H1 (cell line): Measurements from ENCODE around the gene NMUR1. TPM values are rescaled to one million over a fixed set of nuclear protein-coding genes. Genes with fewer than 3 reads are reported as not detected.
A peak's percentile ranks its signal among the peaks of the same experiment; 100 is the strongest.

Experiments used
- CTCF ChIA-PET: fragments of 300-600 bp; sonication (Branson Sonifier 250); formaldehyde crosslinking; loops from one replicate; lab custom pipeline; 2021; ENCODE audit not compliant: partially characterized antibody; lab: Charles Lee
- POLR2A ChIA-PET: fragments of 300-600 bp; sonication (Branson Sonifier 250); formaldehyde crosslinking; loops from one replicate; lab custom pipeline; 2021; ENCODE audit warnings: inconsistent platforms; ENCODE audit not compliant: partially characterized antibody; lab: Charles Lee
- DNase-seq, 2 experiments: peaks; one replicate each; pipeline versions ENCODE4 v3.0.0 to v3.0.0-alpha.2; 2010 to 2022; ENCODE audit warnings: low spot score in 2 of 2, low read depth in 1 of 2, mixed read lengths in 1 of 2
- FAIRE-seq: peaks from 2 replicates; lab custom pipeline; 2011; peaks lifted over from hg19 to GRCh38; lab: Jason Lieb, UNC
- H2AFZ ChIP-seq: 2 replicates; pipeline ENCODE4 v1.8.1; 2012; ENCODE audit warnings: low read length, inconsistent platforms
- H2AK5ac ChIP-seq: 2 replicates; pipeline ENCODE4 v1.6.1; 2013; ENCODE audit warnings: low read depth, low read length
- H2BK120ac ChIP-seq: replicated peaks from 2 replicates; pipeline ENCODE3; 2013; ENCODE audit warnings: low read depth, low read length, inconsistent platforms
- H2BK12ac ChIP-seq: 2 replicates; pipeline ENCODE4 v1.6.1; 2013; ENCODE audit warnings: low read depth, low read length
- H2BK15ac ChIP-seq: 2 replicates; pipeline ENCODE4 v1.6.1; 2013; ENCODE audit warnings: low read length
- H2BK20ac ChIP-seq: 2 replicates; pipeline ENCODE4 v1.6.1; 2013; ENCODE audit warnings: low read length
- H2BK5ac ChIP-seq: 2 replicates; pipeline ENCODE4 v1.6.1; 2013; ENCODE audit warnings: low read depth, low read length
- H3K14ac ChIP-seq: 2 replicates; pipeline ENCODE4 v1.6.1; 2013; ENCODE audit warnings: inconsistent platforms; ENCODE audit not compliant: insufficient read length
- H3K18ac ChIP-seq: 2 replicates; pipeline ENCODE4 v1.6.1; 2013; ENCODE audit warnings: low read length; ENCODE audit errors: extremely low read depth
- H3K23ac ChIP-seq: 2 replicates; pipeline ENCODE4 v1.6.1; 2013; ENCODE audit warnings: inconsistent platforms; ENCODE audit not compliant: insufficient read length
- H3K23me2 ChIP-seq: 2 replicates; pipeline ENCODE4 v1.6.1; 2013; ENCODE audit warnings: low read depth, low read length
- H3K27ac ChIP-seq: 2 replicates; pipeline ENCODE4 v1.6.1; 2011; ENCODE audit warnings: low read depth, low read length, inconsistent platforms
- H3K27me3 ChIP-seq, 4 experiments: replicated peaks in 1 of 4; 1 replicate in 1 of 4; 2 replicates in 3 of 4; pipeline versions ENCODE4 v1.6.1 to v1.8.1; 2011 to 2013; ENCODE audit warnings: low read length in 3 of 4, mild to moderate bottlenecking in 3 of 4, inconsistent platforms in 2 of 4, mixed read lengths in 2 of 4, moderate library complexity in 1 of 4; ENCODE audit not compliant: control insufficient read depth in 3 of 4, insufficient read depth in 3 of 4; ENCODE audit errors: extremely low read depth in 1 of 4
- H3K36me3 ChIP-seq, 4 experiments: 2 replicates each; pipeline versions ENCODE4 v1.6.1 to v1.8.1; 2011 to 2013; ENCODE audit warnings: mild to moderate bottlenecking in 4 of 4, low read length in 3 of 4, moderate library complexity in 2 of 4, control low read depth in 1 of 4, inconsistent platforms in 1 of 4; ENCODE audit not compliant: insufficient read depth in 4 of 4, control insufficient read depth in 2 of 4
- H3K4ac ChIP-seq: replicated peaks from 2 replicates; pipeline ENCODE3; 2013; ENCODE audit warnings: low read length, low read depth, mixed read lengths, inconsistent platforms; ENCODE audit not compliant: insufficient read length
- H3K4me1 ChIP-seq, 4 experiments: replicated peaks in 1 of 4; 1 replicate in 1 of 4; 2 replicates in 3 of 4; pipeline versions ENCODE4 v1.6.1 to v1.8.1; 2011 to 2013; ENCODE audit warnings: low read length in 3 of 4, inconsistent platforms in 2 of 4, mixed read lengths in 1 of 4; ENCODE audit not compliant: insufficient read depth in 4 of 4, control insufficient read depth in 3 of 4
- H3K4me2 ChIP-seq, 2 experiments: 2 replicates each; pipeline versions ENCODE4 v1.6.1 to v1.8.1; 2011 to 2013; ENCODE audit warnings: low read depth in 2 of 2, low read length in 2 of 2, control low read depth in 1 of 2, inconsistent platforms in 1 of 2, mild to moderate bottlenecking in 1 of 2; ENCODE audit not compliant: insufficient read depth in 1 of 2
- H3K4me3 ChIP-seq, 4 experiments: fragments of 200-600, 300-600 bp in 1 of 4; sonication (generic), shearing (Covaris generic), sonication (Bioruptor Twin) in 1 of 4; 2 replicates each; pipeline versions ENCODE4 v1.5.1 to v1.8.1; 2011 to 2016; ENCODE audit warnings: low read length in 4 of 4, low read depth in 3 of 4, control low read depth in 2 of 4, inconsistent platforms in 2 of 4, mild to moderate bottlenecking in 2 of 4, mixed read lengths in 1 of 4, moderate library complexity in 1 of 4; ENCODE audit not compliant: insufficient read depth in 2 of 4; ENCODE audit errors: extremely low read depth in 1 of 4
- H3K56ac ChIP-seq: replicated peaks from 2 replicates; pipeline ENCODE3; 2013; ENCODE audit warnings: low read depth, mild to moderate bottlenecking, mixed read lengths, low read length, inconsistent platforms; ENCODE audit not compliant: insufficient read length
- H3K79me1 ChIP-seq: 2 replicates; pipeline ENCODE4 v1.6.1; 2013; ENCODE audit warnings: low read depth, low read length, control low read depth
- H3K79me2 ChIP-seq, 2 experiments: 2 replicates each; pipeline versions ENCODE4 v1.6.1 to v1.8.1; 2012 to 2013; ENCODE audit warnings: low read length in 2 of 2, mild to moderate bottlenecking in 2 of 2, inconsistent platforms in 1 of 2; ENCODE audit not compliant: insufficient read depth in 2 of 2, control insufficient read depth in 1 of 2
- H3K9ac ChIP-seq, 4 experiments: replicated peaks in 1 of 4; 1 replicate in 1 of 4; 2 replicates in 3 of 4; pipeline versions ENCODE4 v1.6.1 to v1.8.1; 2011 to 2013; ENCODE audit warnings: low read depth in 3 of 4, low read length in 3 of 4, control low read depth in 2 of 4, mild to moderate bottlenecking in 2 of 4, moderate library complexity in 2 of 4, inconsistent platforms in 1 of 4; ENCODE audit errors: extremely low read depth in 1 of 4
- H3K9me3 ChIP-seq, 2 experiments: 2 replicates each; pipeline versions ENCODE4 v1.6.1 to v1.8.1; 2012 to 2013; ENCODE audit warnings: mild to moderate bottlenecking in 2 of 2, moderate library complexity in 2 of 2, control low read depth in 1 of 2, inconsistent platforms in 1 of 2, low read depth in 1 of 2, low read length in 1 of 2, mixed read lengths in 1 of 2; ENCODE audit not compliant: insufficient read depth in 2 of 2
- H4K20me1 ChIP-seq, 2 experiments: replicated peaks in 1 of 2; 2 replicates each; pipeline versions ENCODE3 to v1.8.1; 2011 to 2013; ENCODE audit warnings: inconsistent platforms in 2 of 2, low read length in 2 of 2, mild to moderate bottlenecking in 1 of 2; ENCODE audit not compliant: insufficient read depth in 2 of 2, control insufficient read depth in 1 of 2
- H4K5ac ChIP-seq: 2 replicates; pipeline ENCODE4 v1.6.1; 2013; ENCODE audit warnings: low read length, low read depth, mixed read lengths, inconsistent platforms; ENCODE audit not compliant: insufficient read length
- H4K8ac ChIP-seq: 2 replicates; pipeline ENCODE4 v1.8.0; 2013; ENCODE audit warnings: mild to moderate bottlenecking, moderate library complexity, low read length, inconsistent platforms; ENCODE audit not compliant: insufficient read depth; ENCODE audit errors: extremely low read depth
- H4K91ac ChIP-seq: replicated peaks from 2 replicates; pipeline ENCODE3; 2013; ENCODE audit warnings: low read length, mixed read lengths, inconsistent platforms; ENCODE audit not compliant: insufficient read length
- BACH1 ChIP-seq: IDR thresholded peaks from 2 replicates; pipeline ENCODE4 v1.6.1; 2012; ENCODE audit warnings: low read length, improper control_type of control experiment
- CEBPB ChIP-seq: IDR thresholded peaks from 2 replicates; pipeline ENCODE4 v1.6.1; 2012; ENCODE audit warnings: low read depth, low read length
- TCF12 ChIP-seq: IDR thresholded peaks from 2 replicates; pipeline ENCODE4 v1.6.1; 2011; ENCODE audit warnings: low read depth, mild to moderate bottlenecking, low read length
- whole genome bisulfite sequencing, 2 experiments: shearing (Covaris generic) in 1 of 2; methylation state at CpG; one replicate each; pipeline versions ENCODE4 v1.1.6 to v1.1.7; 2013 to 2015; ENCODE audit warnings: low lambda C conversion rate in 2 of 2, mixed read lengths in 2 of 2, inconsistent platforms in 1 of 2, low coverage in 1 of 2, missing lambda C conversion rate in 1 of 2; ENCODE audit not compliant: insufficient replicate concordance in 2 of 2, insufficient coverage in 1 of 2, insufficient read length in 1 of 2; ENCODE audit errors: extremely low coverage in 1 of 2, missing lambda C conversion rate in 1 of 2; 5-methylcytosine and 5-hydroxymethylcytosine counted together
- polyA plus RNA-seq, 7 experiments: library from polyadenylated mRNA; depleted of rRNA in 3 of 7; stranded (reverse) in 5 of 7; unstranded in 2 of 7; fragments of >200 nt in 5 of 7; fragments of 200-250 nt in 2 of 7; gene quantifications; 1 replicate in 5 of 7; 2 replicates in 1 of 7; 4 replicates in 1 of 7; pipeline versions ENCODE4 v1.2.1 to v1.2.3, GENCODE V29; 2011 to 2013; ENCODE audit warnings: missing spikeins in 2 of 7, mixed read lengths in 2 of 7
- total RNA-seq: library from RNA; stranded (reverse); fragmentation: NEBNext Ultra II Directional; extraction: Animal tissue kit (Norgen Biotek cat#: 25700); gene quantifications from 2 replicates; pipeline ENCODE4 v1.2.1, GENCODE V29; 2021

Gene NMUR1
- total and polyA plus RNA-seq, 2 of the 8 experiments (the other 6 are each of a cell fraction or from before 2014, with no cell fraction given) = 0.56 to 1.5 TPM

- peaks cover 3% of the 10 kb centered on the region; the same call in 1 of the 2 replicates for H3K23me2 ChIP-seq
- H3K27ac ChIP-seq = no peak overlapping the region
- no peaks in the 10 kb centered on the region for H3K9me3 ChIP-seq
- 90% methylated on average over 16 of the region's 16 CpGs; no CpG with 5 or more reads in 1 of the 2 experiments for WGBS, 2 experiments
- H3K79me2 ChIP-seq = no peaks in the 10 kb centered on the region
- no peaks in the 10 kb centered on the region for H3K36me3 ChIP-seq
- H3K4ac ChIP-seq = no peak overlapping the region
- no peak overlapping the region for H3K14ac ChIP-seq
- 0 out of 2 replicates have a peak overlapping the region, but pooled peaks have one; percentile 44 for H2AK5ac ChIP-seq
- TF ChIP-seq BACH1 (no peak), CEBPB (peak; percentile 68), TCF12 (no peak)
- TF ChIP-seq, all 59 proteins: peak for 1
- no peak overlapping the region for H2BK120ac ChIP-seq
- peaks cover 1 to 18% (median 16%) of the 10 kb centered on the region in 4 experiments for H3K27me3 ChIP-seq
- ChIA-PET CTCF (interaction anchor here (1.1 to 5.8 kb wide), 18 partner anchors 8 to 752 kb away, joined by 3 to 49 read pairs (median 8); no protein-coding TSS in a partner anchor), POLR2A (interaction anchor here (0.7 to 1.8 kb wide), 7 partner anchors 9 to 82 kb away, joined by 3 to 6 read pairs (median 3); no protein-coding TSS in a partner anchor)
- peak overlapping the region; percentile 71 for H4K91ac ChIP-seq
- no peak overlapping the region for H3K4me3 ChIP-seq
- no peaks in the 10 kb centered on the region for H3K79me1 ChIP-seq
- no peak overlapping the region; the same call in 1 of the 2 replicates for H2AFZ ChIP-seq
- FAIRE-seq = no peak
- H4K20me1 ChIP-seq = no peaks in the 10 kb centered on the region
- peak overlapping the region; percentile 65 for H3K18ac ChIP-seq
- DNase-seq = no peak
- H2BK5ac ChIP-seq = peak overlapping the region; percentile 45; the same call in 1 of the 2 replicates
- H3K23ac ChIP-seq = no peak overlapping the region
- H4K8ac ChIP-seq = peak overlapping the region; percentile 18; the same call in 1 of the 2 replicates
- no peak overlapping the region for H3K56ac ChIP-seq
- peak overlapping the region; percentile 92 for H2BK12ac ChIP-seq
- H3K4me1 ChIP-seq = peaks cover 0 to 7% (median 3%) of the 10 kb centered on the region in 4 experiments; a peak in 2 of 7 replicates
- H3K9ac ChIP-seq = no peak overlapping the region
- no peak overlapping the region for H3K4me2 ChIP-seq
- H2BK15ac ChIP-seq = peak overlapping the region; percentile 32; the same call in 1 of the 2 replicates
- peak overlapping the region; percentile 88; the same call in 1 of the 2 replicates for H2BK20ac ChIP-seq
- H4K5ac ChIP-seq = no peak overlapping the region
Observed at GRCh38 chr2:231531883-231532755, 1.9 kb upstream of the NMUR1 start.
